NCI-H2196 (cell line): ENCODE results near the gene DAP.

ENCODE experiments used
- DNase-seq: peaks from one replicate; lab custom pipeline; 2025; ENCODE audit not compliant: unreplicated experiment; lab: John Stamatoyannopoulos, UW

The DAP gene

GRCh38 chr5:10695055-10695649 lies 65.9 kb downstream of the DAP start:
- DNase-seq = peak; percentile 81

- DNase-seq = no peak
Observed at GRCh38 chr5:10691826-10692785, 68.9 kb downstream of the DAP start.

GRCh38 chr5:10690460-10691440 lies 70.3 kb downstream of the DAP start:
- DNase-seq = no peak

GRCh38 chr5:10689391-10690081 lies 71.5 kb downstream of the DAP start:
- DNase-seq = no peak

- DNase-seq = no peak
Observed at GRCh38 chr5:10688651-10689171, 72.3 kb downstream of the DAP start.

- no peak for DNase-seq
Observed at GRCh38 chr5:10686890-10687289, 74.1 kb downstream of the DAP start.

- DNase-seq = no peak
Observed at GRCh38 chr5:10685115-10685521, 75.9 kb downstream of the DAP start.

- no peak for DNase-seq
Observed at GRCh38 chr5:10684303-10685086, 76.5 kb downstream of the DAP start.

- DNase-seq = no peak
Observed at GRCh38 chr5:10682801-10683525, 78.1 kb downstream of the DAP start.

- DNase-seq = no peak
Observed at GRCh38 chr5:10681731-10682679, 79.0 kb downstream of the DAP start.

- no peak for DNase-seq
Observed at GRCh38 chr5:10680876-10681481, 80.1 kb downstream of the DAP start.

- no peak for DNase-seq
Observed at GRCh38 chr5:10679336-10679988, 81.6 kb downstream of the DAP start.

- DNase-seq = no peak
Observed at GRCh38 chr5:10678244-10678643, 82.8 kb downstream of the DAP start.

- DNase-seq = no peak
Observed at GRCh38 chr5:10677533-10677932, 83.5 kb downstream of the DAP start.

- no peak for DNase-seq
Observed at GRCh38 chr5:10676946-10677345, 84.1 kb downstream of the DAP start.

- no peak for DNase-seq
Observed at GRCh38 chr5:10676224-10676623, 84.8 kb downstream of the DAP start.

- DNase-seq = no peak
Observed at GRCh38 chr5:10675177-10675700, 85.8 kb downstream of the DAP start.
